ENCODE measurements around the gene CCDC191. TPM values are rescaled to one million over a fixed set of nuclear protein-coding genes. Genes with fewer than 3 reads are reported as not detected.
A peak's percentile ranks its signal among the peaks of the same experiment; 100 is the strongest.

The CCDC191 gene
- total RNA-seq, 1 donor from 2014 or later = 4.5 TPM

GRCh38 chr3:114076711-114077110, 20.4 kb upstream of the CCDC191 start:
- Mint-ChIP-seq H3K4me3 (no peak overlapping the region), H3K27me3 (ENCODE audit: low read depth) (no peaks in the 10 kb centered on the region), H3K27ac (ENCODE audit: unreplicated experiment) (no peak overlapping the region), H3K9me3 (no peaks in the 10 kb centered on the region), H3K4me1 (peaks cover 12% of the 10 kb centered on the region), H3K36me3 (ENCODE audit: low read depth) (peaks cover 23% of the 10 kb centered on the region)
- TF ChIP-seq, protein P1, sequence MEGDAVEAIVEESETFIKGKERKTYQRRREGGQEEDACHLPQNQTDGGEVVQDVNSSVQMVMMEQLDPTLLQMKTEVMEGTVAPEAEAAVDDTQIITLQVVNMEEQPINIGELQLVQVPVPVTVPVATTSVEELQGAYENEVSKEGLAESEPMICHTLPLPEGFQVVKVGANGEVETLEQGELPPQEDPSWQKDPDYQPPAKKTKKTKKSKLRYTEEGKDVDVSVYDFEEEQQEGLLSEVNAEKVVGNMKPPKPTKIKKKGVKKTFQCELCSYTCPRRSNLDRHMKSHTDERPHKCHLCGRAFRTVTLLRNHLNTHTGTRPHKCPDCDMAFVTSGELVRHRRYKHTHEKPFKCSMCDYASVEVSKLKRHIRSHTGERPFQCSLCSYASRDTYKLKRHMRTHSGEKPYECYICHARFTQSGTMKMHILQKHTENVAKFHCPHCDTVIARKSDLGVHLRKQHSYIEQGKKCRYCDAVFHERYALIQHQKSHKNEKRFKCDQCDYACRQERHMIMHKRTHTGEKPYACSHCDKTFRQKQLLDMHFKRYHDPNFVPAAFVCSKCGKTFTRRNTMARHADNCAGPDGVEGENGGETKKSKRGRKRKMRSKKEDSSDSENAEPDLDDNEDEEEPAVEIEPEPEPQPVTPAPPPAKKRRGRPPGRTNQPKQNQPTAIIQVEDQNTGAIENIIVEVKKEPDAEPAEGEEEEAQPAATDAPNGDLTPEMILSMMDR (conservative IDR thresholded peaks at IDR 0.05) = no peak
- DNase-seq (ENCODE audit: low read depth, low spot score) = no peak

GRCh38 chr3:114071786-114072185, 15.5 kb upstream of the CCDC191 start:
- Mint-ChIP-seq H3K4me3 (no peak overlapping the region), H3K27ac (ENCODE audit: unreplicated experiment) (peak overlapping the region; percentile 4), H3K9me3 (no peaks in the 10 kb centered on the region), H3K4me1 (no peaks in the 10 kb centered on the region), H3K36me3 (ENCODE audit: low read depth) (peaks cover 27% of the 10 kb centered on the region), H3K27me3 (ENCODE audit: low read depth) (no peaks in the 10 kb centered on the region)
- no peak for DNase-seq (ENCODE audit: low read depth, low spot score)
- TF ChIP-seq, protein P1 (conservative IDR thresholded peaks at IDR 0.05) = no peak

- TF ChIP-seq, protein P1 (conservative IDR thresholded peaks at IDR 0.05) = no peak
- no peak for DNase-seq (ENCODE audit: low read depth, low spot score)
- Mint-ChIP-seq H3K27ac (ENCODE audit: unreplicated experiment) (no peak overlapping the region), H3K36me3 (ENCODE audit: low read depth) (peaks cover 23% of the 10 kb centered on the region), H3K4me1 (no peaks in the 10 kb centered on the region), H3K4me3 (no peak overlapping the region), H3K9me3 (no peaks in the 10 kb centered on the region), H3K27me3 (ENCODE audit: low read depth) (no peaks in the 10 kb centered on the region)
Measured at GRCh38 chr3:114068336-114068735, 12.0 kb upstream of the CCDC191 start.

GRCh38 chr3:114067804-114068203, 11.5 kb upstream of the CCDC191 start:
- H3K9me3 Mint-ChIP-seq = no peaks in the 10 kb centered on the region
- no peak overlapping the region for H3K4me3 Mint-ChIP-seq
- H3K36me3 Mint-ChIP-seq (ENCODE audit: low read depth) = peaks cover 21% of the 10 kb centered on the region
- DNase-seq (ENCODE audit: low read depth, low spot score) = no peak
- no peak overlapping the region for H3K27ac Mint-ChIP-seq (ENCODE audit: unreplicated experiment)
- no peaks in the 10 kb centered on the region for H3K27me3 Mint-ChIP-seq (ENCODE audit: low read depth)
- TF ChIP-seq, protein P1 (conservative IDR thresholded peaks at IDR 0.05) = no peak
- no peaks in the 10 kb centered on the region for H3K4me1 Mint-ChIP-seq

GRCh38 chr3:114060906-114061655, 4.8 kb upstream of the CCDC191 start:
- TF ChIP-seq, protein P1 (conservative IDR thresholded peaks at IDR 0.05) = no peak
- H3K36me3 Mint-ChIP-seq (ENCODE audit: low read depth) = no peaks in the 10 kb centered on the region
- H3K4me1 Mint-ChIP-seq = peaks cover 24% of the 10 kb centered on the region
- no peak overlapping the region for H3K27ac Mint-ChIP-seq (ENCODE audit: unreplicated experiment)
- DNase-seq (ENCODE audit: low read depth, low spot score) = no peak
- no peaks in the 10 kb centered on the region for H3K9me3 Mint-ChIP-seq
- H3K27me3 Mint-ChIP-seq (ENCODE audit: low read depth) = no peaks in the 10 kb centered on the region
- H3K4me3 Mint-ChIP-seq = peak overlapping the region; percentile 17
